ENCODE data around the gene GRIP1.
A peak's percentile ranks its signal among the peaks of the same experiment; 100 is the strongest.

Gene GRIP1

GRCh38 chr12:66693901-66694513, 15.1 kb upstream of the GRIP1 start:
- peak; percentile 31 for DNase-seq

- DNase-seq: no peak
Observed at GRCh38 chr12:66692986-66693385, 14.1 kb upstream of the GRIP1 start.

- DNase-seq: no peak
Observed at GRCh38 chr12:66692170-66692569, 13.3 kb upstream of the GRIP1 start.

GRCh38 chr12:66688846-66689439, 10.1 kb upstream of the GRIP1 start:
- DNase-seq: no peak

DNA sequence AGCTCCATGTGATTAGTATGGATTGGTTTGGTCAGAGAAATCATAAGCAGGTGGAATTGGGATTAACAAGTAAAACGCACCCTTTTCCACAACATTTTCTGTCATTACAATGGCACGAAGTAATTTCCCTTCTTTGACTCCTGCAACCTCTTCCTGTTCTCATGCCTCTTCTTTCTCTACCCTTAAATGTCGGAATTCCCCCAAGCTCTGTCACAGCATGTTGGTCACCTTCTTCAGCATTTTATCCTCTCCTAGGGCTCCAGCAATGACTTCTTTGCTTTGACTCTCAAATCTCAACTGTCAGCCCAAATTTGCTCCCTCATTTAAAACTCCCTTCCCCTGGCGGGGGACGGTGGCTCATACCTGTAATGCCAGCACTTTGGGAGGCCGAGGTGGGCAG, 5.3 kb upstream of the GRIP1 start:
- DNase-seq: no peak

GRCh38 chr12:66683822-66684221, 4.9 kb upstream of the GRIP1 start:
- no peak for DNase-seq

- DNase-seq: no peak
Observed at GRCh38 chr12:66683073-66683472, 4.2 kb upstream of the GRIP1 start.

- no peak for DNase-seq
Observed at GRCh38 chr12:66679461-66680084, 697 bp upstream of the GRIP1 start.

- DNase-seq: no peak
Observed at GRCh38 chr12:66676241-66676640, 2.6 kb downstream of the GRIP1 start.

- DNase-seq: no peak
Observed at GRCh38 chr12:66674495-66675122, 4.3 kb downstream of the GRIP1 start.

- no peak for DNase-seq
Observed at GRCh38 chr12:66669541-66669940, 9.3 kb downstream of the GRIP1 start.

DNA sequence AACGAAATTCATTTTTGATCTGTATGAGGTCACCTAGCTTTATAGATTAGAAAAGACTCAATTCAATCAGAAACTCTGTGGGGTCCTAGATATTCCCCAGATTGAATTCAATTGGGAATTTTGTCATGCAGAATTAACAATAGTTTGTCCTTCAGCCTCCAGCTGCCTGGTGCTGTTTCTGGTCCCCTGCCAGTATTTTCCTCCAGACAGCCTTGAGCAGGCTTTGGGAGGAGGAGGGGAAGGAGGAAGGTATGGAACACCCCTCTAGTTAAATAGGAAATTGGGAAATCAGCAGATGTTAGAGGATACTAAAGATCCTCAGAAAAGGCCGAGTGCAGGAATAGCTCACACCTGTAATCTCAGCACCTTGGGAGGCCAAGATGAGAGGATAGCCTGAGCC, 10.6 kb downstream of the GRIP1 start:
- DNase-seq: no peak

- no peak for DNase-seq
Observed at GRCh38 chr12:66667906-66668305, 11.0 kb downstream of the GRIP1 start.

GRCh38 chr12:66666481-66666880, 12.4 kb downstream of the GRIP1 start:
- no peak for DNase-seq

DNA sequence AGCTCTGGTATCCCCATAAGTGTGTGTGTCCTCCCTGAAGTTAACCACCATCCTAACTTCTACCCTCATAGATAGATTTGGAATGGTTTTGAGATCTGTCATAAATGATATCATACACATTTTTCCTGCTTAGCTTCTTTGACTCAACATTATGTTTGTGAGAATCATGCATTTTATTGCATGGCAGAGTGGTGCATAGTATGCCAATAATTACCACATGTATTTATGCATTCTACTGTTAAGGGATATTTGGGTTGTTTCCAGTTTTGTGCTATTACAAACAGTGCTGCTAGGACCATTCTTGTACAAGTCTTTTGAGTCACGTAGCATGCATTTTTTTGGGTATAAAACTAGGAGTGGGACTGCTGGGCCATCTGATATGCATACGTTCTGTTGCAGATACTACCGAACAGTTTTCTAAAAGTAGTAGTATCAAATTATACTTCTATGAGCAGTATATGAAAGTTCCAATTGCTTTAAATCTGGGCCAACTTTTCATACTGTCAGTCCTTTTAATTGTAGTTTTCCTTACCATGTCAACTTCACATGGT, 13.4 kb downstream of the GRIP1 start:
- DNase-seq: no peak

DNA sequence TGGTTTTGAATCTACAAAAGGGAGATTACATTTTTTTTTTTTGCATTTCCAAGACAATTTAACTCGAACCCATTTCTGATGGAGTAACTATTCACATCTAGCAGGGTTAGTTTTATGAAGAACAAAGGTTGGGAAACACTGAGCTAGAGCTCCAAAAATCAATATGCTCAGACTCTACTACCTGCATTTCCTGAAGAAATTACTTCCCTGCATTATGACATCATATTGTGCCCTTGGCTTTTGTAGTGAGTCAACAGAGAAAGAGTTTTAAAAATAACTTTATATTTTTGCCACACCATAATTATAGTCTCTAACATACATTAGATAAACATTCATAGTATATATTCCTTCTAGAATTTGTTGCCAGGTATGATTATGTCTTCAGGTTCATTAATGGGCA, 14.8 kb downstream of the GRIP1 start:
- DNase-seq: no peak

- DNase-seq: no peak
Observed at GRCh38 chr12:66663611-66664010, 15.3 kb downstream of the GRIP1 start.

- DNase-seq: no peak
Observed at GRCh38 chr12:66662729-66663128, 16.1 kb downstream of the GRIP1 start.

DNA sequence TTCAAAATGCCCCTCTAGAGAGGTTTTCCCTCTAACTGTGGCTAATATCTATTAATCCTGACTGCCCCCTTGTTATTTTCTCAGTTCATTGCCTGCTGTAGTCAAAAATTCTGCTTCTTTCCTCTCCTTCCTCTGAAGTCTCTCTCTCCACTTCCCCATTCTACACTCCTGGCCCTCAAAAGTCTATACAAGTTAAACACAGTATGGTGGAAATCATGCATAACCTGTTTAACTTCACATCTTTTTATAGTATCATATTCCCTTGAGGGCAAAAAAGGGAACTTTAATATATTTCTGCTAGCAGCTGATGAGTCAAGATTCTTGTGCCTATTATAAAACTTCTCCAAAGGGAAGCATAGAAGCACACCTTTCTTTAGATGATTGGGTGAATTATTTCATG, 16.7 kb downstream of the GRIP1 start:
- no peak for DNase-seq

GRCh38 chr12:66661357-66661756, 17.5 kb downstream of the GRIP1 start:
- DNase-seq: no peak

- no peak for DNase-seq
Observed at GRCh38 chr12:66653796-66654195, 25.1 kb downstream of the GRIP1 start.

DNA sequence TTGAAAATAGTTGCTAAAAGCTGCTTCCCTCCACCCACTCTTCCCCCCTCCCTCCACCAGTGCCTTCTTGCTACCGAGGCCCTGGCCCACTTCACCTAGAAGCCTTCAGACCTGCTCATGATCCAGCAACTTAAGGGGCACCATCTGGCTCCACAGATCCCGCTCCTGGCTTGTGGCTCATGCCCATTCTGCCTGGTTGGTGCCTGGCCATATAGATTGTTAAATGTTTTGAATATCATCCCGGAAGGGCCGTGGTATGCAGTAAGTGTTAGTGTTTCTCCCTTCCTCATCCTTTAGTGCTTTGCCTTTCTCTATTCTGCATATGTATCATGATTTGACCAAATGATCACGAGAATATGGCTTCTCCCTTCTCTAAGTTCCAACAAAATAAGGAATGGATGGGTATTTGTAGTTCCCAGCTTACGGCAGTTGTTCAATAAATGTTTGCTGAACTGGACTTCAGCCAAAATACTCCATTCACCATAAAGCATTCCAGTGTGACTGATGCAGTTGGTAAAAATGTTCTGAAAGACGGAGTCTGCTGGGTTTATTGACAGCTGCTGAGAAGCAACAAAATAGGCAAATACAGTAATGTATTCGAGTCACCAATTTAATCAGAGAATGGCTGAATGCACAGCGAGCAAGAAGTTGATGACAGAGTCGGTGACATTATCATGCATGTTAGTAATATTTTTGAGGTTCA, 30.7 kb downstream of the GRIP1 start:
- DNase-seq: no peak

DNA sequence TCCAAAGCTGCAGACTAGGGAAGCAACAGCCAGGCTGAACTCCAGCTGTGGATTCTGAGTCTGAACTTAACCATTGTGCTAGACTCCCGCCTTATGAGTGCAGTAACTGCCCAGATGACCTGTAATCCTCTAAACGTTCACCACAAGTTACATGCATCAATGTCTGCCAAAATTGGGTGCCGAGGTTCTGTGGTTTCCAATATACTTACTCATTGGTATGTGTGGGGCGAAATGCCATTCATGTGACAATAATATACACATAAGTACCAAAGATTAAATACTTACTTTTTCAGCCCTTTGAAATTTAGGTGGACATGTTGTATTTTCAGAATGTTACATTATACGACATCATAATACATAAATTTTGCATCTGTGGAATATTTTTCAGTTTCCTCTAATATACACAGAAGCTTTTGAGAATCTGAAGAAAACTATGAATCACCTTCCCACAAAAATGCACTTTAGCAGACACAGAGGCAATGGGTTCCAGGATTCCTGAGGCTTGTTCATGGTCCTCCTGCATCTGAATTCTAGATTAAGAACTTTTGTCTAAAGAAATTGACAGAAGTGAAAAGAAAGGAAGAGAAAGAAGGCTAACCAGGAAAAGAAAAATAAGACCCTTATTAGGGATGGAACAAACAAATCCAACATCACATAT, 31.7 kb downstream of the GRIP1 start:
- DNase-seq: no peak
